Activated CD4-positive, alpha-beta T cell treated with anti-CD3 and anti-CD28 coated beads for 4 hours (primary cell): ENCODE measurements around the gene COL11A1.
"Not testable (repeated sequence)": the region's sequence is repeated elsewhere in the genome, so short reads cannot be mapped to it uniquely, and the experiment has no call there.

ENCODE experiments used
- DNase-seq, 2 donors: peaks; one replicate each; pipeline ENCODE4 v3.0.0-alpha.2; 2020

The COL11A1 gene

DNA sequence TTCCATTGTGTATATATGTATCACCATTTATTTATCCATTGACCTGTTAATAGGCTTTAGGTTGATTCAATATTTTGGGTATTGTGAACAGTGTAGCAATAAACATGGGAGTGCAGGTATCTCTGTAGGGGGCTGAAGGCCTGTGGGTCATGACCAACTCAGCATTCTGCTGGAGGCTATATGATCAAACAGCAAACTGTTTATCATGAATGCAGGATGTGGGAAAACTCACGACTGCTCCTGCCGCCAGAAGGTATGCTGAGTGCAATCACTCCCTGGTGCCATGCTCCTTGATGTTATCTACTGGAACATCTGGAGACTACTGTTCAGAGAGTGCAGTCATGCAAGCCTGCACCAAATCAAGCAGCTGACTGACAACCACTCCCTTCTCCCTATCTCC is 275.2 kb downstream of the COL11A1 start:
- DNase-seq: no peak

- not testable (repeated sequence) for DNase-seq
These were observed 281.6 kb downstream of the COL11A1 start for GRCh38 chr1:102826706-102827105.
